Heart left ventricle (tissue), 13 donors: Measurements from ENCODE around the gene GRK5.

ENCODE experiments used
- CTCF ChIP-seq, 12 donors: fragments of 200-600 bp; sonication (generic) in 4 of 12; IDR thresholded peaks; one replicate each; pipeline versions ENCODE4 v1.5.0 to v1.8.0; 2018 to 2022; ENCODE audit warnings: antibody characterized with exemption in 12 of 12, mild to moderate bottlenecking in 5 of 12
- POLR2A ChIP-seq, 2 donors: fragments of 450-650 bp; IDR thresholded peaks; one replicate each; pipeline ENCODE4 v1.6.1; 2017; ENCODE audit warnings: antibody characterized with exemption in 2 of 2, mild to moderate bottlenecking in 2 of 2, moderate library complexity in 2 of 2
- donor health status: ischemic (EF 13 %, LVEDD 7.1; RV severe dilation, severe dysfunction).
- donor health status: DM: no; HTN: yes; CAD: no.
- donor health status: DM: no; HTN: no; CAD: no.
- donor health status: ischemic (EF 25% LVEDD 6.9; RV normal size, moderate dysfunction).
- donor health status: ischemic (EF 25% LVEDD 5.7; RV mildly dilated, moderate dysfunction).
- donor health status: ischemic (EF 35%, LVEDD 5.7; RV mildly dilated, moderate dysfunction).
- donor health status: nonischemic (EF 11% LVEDD 7.7; RV severe dilation, severe dysfunction).
- donor health status: DM: yes; HTN: yes; CAD: no.
- donor health status: PGD.
- donor health status: ischemic (EF 29% LVEDD 5.4; RV normal size, mild dysfunction).
- donor health status: nonischemic (EF 23%, LVEDD 6.1; RV moderate dilation, normal function).

- peak; percentile 60 to 87 (median 76) for TF ChIP-seq CTCF (IDR thresholded peaks at IDR 0.05)
- no peak for TF ChIP-seq POLR2A (IDR thresholded peaks at IDR 0.05)
Observed at GRCh38 chr10:119416855-119417254, 209.5 kb downstream of the GRK5 start.
